Measurements from ENCODE around the gene C18orf63.

DNA sequence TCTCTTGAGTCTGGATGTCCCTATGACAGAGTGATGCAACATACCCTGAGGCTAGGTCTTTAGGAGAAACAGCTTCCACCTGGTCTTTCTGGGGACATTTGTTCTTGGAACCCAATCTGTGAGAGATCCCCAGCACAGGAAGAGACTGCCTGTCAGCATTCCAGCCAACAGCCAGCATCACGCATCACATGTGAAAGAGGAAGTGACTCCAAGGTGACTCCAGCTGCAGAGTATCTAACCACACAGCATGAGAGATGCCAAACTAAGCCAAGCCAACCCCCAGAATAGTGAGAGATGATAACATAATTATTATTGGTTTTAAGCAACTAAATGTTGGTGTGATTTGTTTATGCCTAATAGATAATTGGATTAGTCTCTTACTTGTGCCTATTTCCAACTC lies 35.7 kb downstream of the C18orf63 start:
- TF ChIP-seq, protein P1, sequence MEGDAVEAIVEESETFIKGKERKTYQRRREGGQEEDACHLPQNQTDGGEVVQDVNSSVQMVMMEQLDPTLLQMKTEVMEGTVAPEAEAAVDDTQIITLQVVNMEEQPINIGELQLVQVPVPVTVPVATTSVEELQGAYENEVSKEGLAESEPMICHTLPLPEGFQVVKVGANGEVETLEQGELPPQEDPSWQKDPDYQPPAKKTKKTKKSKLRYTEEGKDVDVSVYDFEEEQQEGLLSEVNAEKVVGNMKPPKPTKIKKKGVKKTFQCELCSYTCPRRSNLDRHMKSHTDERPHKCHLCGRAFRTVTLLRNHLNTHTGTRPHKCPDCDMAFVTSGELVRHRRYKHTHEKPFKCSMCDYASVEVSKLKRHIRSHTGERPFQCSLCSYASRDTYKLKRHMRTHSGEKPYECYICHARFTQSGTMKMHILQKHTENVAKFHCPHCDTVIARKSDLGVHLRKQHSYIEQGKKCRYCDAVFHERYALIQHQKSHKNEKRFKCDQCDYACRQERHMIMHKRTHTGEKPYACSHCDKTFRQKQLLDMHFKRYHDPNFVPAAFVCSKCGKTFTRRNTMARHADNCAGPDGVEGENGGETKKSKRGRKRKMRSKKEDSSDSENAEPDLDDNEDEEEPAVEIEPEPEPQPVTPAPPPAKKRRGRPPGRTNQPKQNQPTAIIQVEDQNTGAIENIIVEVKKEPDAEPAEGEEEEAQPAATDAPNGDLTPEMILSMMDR (IDR thresholded peaks at IDR 0.05), result no peak
- peak; percentile 25 to 42 for TF ChIP-seq POLR2AphosphoS5 (IDR thresholded peaks at IDR 0.05)
- no peak for TF ChIP-seq EP300 (IDR thresholded peaks at IDR 0.05)
- TF ChIP-seq POLR2A (IDR thresholded peaks at IDR 0.05), result no peak

Measured in upper lobe of left lung (tissue), 4 donors.